Measurements from ENCODE around the gene BHLHE23.
A peak's percentile ranks its signal among the peaks of the same experiment; 100 is the strongest.
"Not testable (repeated sequence)": the region's sequence is repeated elsewhere in the genome, so short reads cannot be mapped to it uniquely, and the experiment has no call there.

BHLHE23 gene

GRCh38 chr20:63041776-63042175 lies 35.0 kb upstream of the BHLHE23 start:
- no peaks in the 10 kb centered on the region for H3K4me1 ChIP-seq (ENCODE audit: control insufficient read depth, insufficient read depth, low read length)
- no peak overlapping the region for H3K4me3 ChIP-seq (ENCODE audit: low read length)
- peaks cover 60% of the 10 kb centered on the region for H3K27me3 ChIP-seq (replicated peaks; ENCODE audit: control insufficient read depth, insufficient read depth, low read length)
- no peak overlapping the region for H3K9ac ChIP-seq (ENCODE audit: low read length)
- DNase-seq (ENCODE audit: low read depth), result no peak
- H3K36me3 ChIP-seq (ENCODE audit: control insufficient read depth, insufficient read depth, low read length, severe bottlenecking), result no peaks in the 10 kb centered on the region
- no peaks in the 10 kb centered on the region for H3K9me3 ChIP-seq (ENCODE audit: control insufficient read depth, low read length)

GRCh38 chr20:63037669-63038268 lies 31.0 kb upstream of the BHLHE23 start:
- H3K36me3 ChIP-seq (ENCODE audit: control insufficient read depth, insufficient read depth, low read length, severe bottlenecking), result no peaks in the 10 kb centered on the region
- H3K4me3 ChIP-seq (ENCODE audit: low read length), result no peak overlapping the region
- DNase-seq (ENCODE audit: low read depth), result no peak
- no peaks in the 10 kb centered on the region for H3K9me3 ChIP-seq (ENCODE audit: control insufficient read depth, low read length)
- peaks cover 66% of the 10 kb centered on the region for H3K27me3 ChIP-seq (replicated peaks; ENCODE audit: control insufficient read depth, insufficient read depth, low read length)
- no peaks in the 10 kb centered on the region for H3K4me1 ChIP-seq (ENCODE audit: control insufficient read depth, insufficient read depth, low read length)
- H3K9ac ChIP-seq (ENCODE audit: low read length), result no peak overlapping the region

- H3K27me3 ChIP-seq (replicated peaks; ENCODE audit: control insufficient read depth, insufficient read depth, low read length), result peaks cover 65% of the 10 kb centered on the region
Measured at GRCh38 chr20:63036291-63036690, 29.5 kb upstream of the BHLHE23 start.

GRCh38 chr20:63035603-63036185 lies 28.9 kb upstream of the BHLHE23 start:
- H3K9me3 ChIP-seq (ENCODE audit: control insufficient read depth, low read length), result no peaks in the 10 kb centered on the region
- DNase-seq (ENCODE audit: low read depth), result no peak
- no peaks in the 10 kb centered on the region for H3K36me3 ChIP-seq (ENCODE audit: control insufficient read depth, insufficient read depth, low read length, severe bottlenecking)
- H3K9ac ChIP-seq (ENCODE audit: low read length), result no peak overlapping the region
- no peak overlapping the region for H3K4me3 ChIP-seq (ENCODE audit: low read length)
- peaks cover 60% of the 10 kb centered on the region for H3K27me3 ChIP-seq (replicated peaks; ENCODE audit: control insufficient read depth, insufficient read depth, low read length)
- no peaks in the 10 kb centered on the region for H3K4me1 ChIP-seq (ENCODE audit: control insufficient read depth, insufficient read depth, low read length)

More at GRCh38 chr20:63036291-63036690, 29.5 kb upstream of the BHLHE23 start:
- Histone ChIP-seq H3K4me3 (ENCODE audit: low read length) (no peak overlapping the region), H3K4me1 (ENCODE audit: control insufficient read depth, insufficient read depth, low read length) (no peaks in the 10 kb centered on the region), H3K9ac (ENCODE audit: low read length) (no peak overlapping the region), H3K36me3 (ENCODE audit: control insufficient read depth, insufficient read depth, low read length, severe bottlenecking) (no peaks in the 10 kb centered on the region), H3K9me3 (ENCODE audit: control insufficient read depth, low read length) (no peaks in the 10 kb centered on the region)
- no peak for DNase-seq (ENCODE audit: low read depth)

GRCh38 chr20:63034710-63035602 lies 28.2 kb upstream of the BHLHE23 start:
- not testable (repeated sequence) for DNase-seq (ENCODE audit: low read depth)

GRCh38 chr20:63033794-63034709 lies 27.3 kb upstream of the BHLHE23 start:
- Histone ChIP-seq H3K9ac (ENCODE audit: low read length) (no peak overlapping the region), H3K27me3 (replicated peaks; ENCODE audit: control insufficient read depth, insufficient read depth, low read length) (peaks cover 60% of the 10 kb centered on the region), H3K4me1 (ENCODE audit: control insufficient read depth, insufficient read depth, low read length) (no peaks in the 10 kb centered on the region), H3K9me3 (ENCODE audit: control insufficient read depth, low read length) (no peaks in the 10 kb centered on the region), H3K4me3 (ENCODE audit: low read length) (no peak overlapping the region), H3K36me3 (ENCODE audit: control insufficient read depth, insufficient read depth, low read length, severe bottlenecking) (no peaks in the 10 kb centered on the region)
- DNase-seq (ENCODE audit: low read depth), result no peak

More at GRCh38 chr20:63034710-63035602, 28.2 kb upstream of the BHLHE23 start:
- not testable (repeated sequence) for H3K4me1 ChIP-seq (ENCODE audit: control insufficient read depth, insufficient read depth, low read length); H3K36me3 ChIP-seq (ENCODE audit: control insufficient read depth, insufficient read depth, low read length, severe bottlenecking); H3K9me3 ChIP-seq (ENCODE audit: control insufficient read depth, low read length); H3K4me3 ChIP-seq (ENCODE audit: low read length); H3K9ac ChIP-seq (ENCODE audit: low read length)
- H3K27me3 ChIP-seq (replicated peaks; ENCODE audit: control insufficient read depth, insufficient read depth, low read length), result peaks cover 60% of the 10 kb centered on the region

- H3K27me3 ChIP-seq (replicated peaks; ENCODE audit: control insufficient read depth, insufficient read depth, low read length), result peaks cover 60% of the 10 kb centered on the region
- H3K9ac ChIP-seq (ENCODE audit: low read length), result no peak overlapping the region
- peak; percentile 16 for DNase-seq (ENCODE audit: low read depth)
- no peak overlapping the region for H3K4me3 ChIP-seq (ENCODE audit: low read length)
- no peaks in the 10 kb centered on the region for H3K36me3 ChIP-seq (ENCODE audit: control insufficient read depth, insufficient read depth, low read length, severe bottlenecking)
- no peaks in the 10 kb centered on the region for H3K4me1 ChIP-seq (ENCODE audit: control insufficient read depth, insufficient read depth, low read length)
- no peaks in the 10 kb centered on the region for H3K9me3 ChIP-seq (ENCODE audit: control insufficient read depth, low read length)
Measured at GRCh38 chr20:63032861-63033793, 26.4 kb upstream of the BHLHE23 start.

GRCh38 chr20:63032026-63032800 lies 25.4 kb upstream of the BHLHE23 start:
- Histone ChIP-seq H3K36me3 (ENCODE audit: control insufficient read depth, insufficient read depth, low read length, severe bottlenecking) (no peaks in the 10 kb centered on the region), H3K4me1 (ENCODE audit: control insufficient read depth, insufficient read depth, low read length) (no peaks in the 10 kb centered on the region), H3K9ac (ENCODE audit: low read length) (no peak overlapping the region), H3K9me3 (ENCODE audit: control insufficient read depth, low read length) (no peaks in the 10 kb centered on the region), H3K27me3 (replicated peaks; ENCODE audit: control insufficient read depth, insufficient read depth, low read length) (peaks cover 64% of the 10 kb centered on the region), H3K4me3 (ENCODE audit: low read length) (no peak overlapping the region)
- no peak for DNase-seq (ENCODE audit: low read depth)

GRCh38 chr20:63031251-63032014 lies 24.7 kb upstream of the BHLHE23 start:
- Histone ChIP-seq H3K9ac (ENCODE audit: low read length) (no peak overlapping the region), H3K9me3 (ENCODE audit: control insufficient read depth, low read length) (no peaks in the 10 kb centered on the region), H3K27me3 (replicated peaks; ENCODE audit: control insufficient read depth, insufficient read depth, low read length) (peaks cover 65% of the 10 kb centered on the region), H3K36me3 (ENCODE audit: control insufficient read depth, insufficient read depth, low read length, severe bottlenecking) (no peaks in the 10 kb centered on the region), H3K4me1 (ENCODE audit: control insufficient read depth, insufficient read depth, low read length) (no peaks in the 10 kb centered on the region), H3K4me3 (ENCODE audit: low read length) (no peak overlapping the region)
- DNase-seq (ENCODE audit: low read depth), result no peak
